RWPE2 (cell line): Measurements from ENCODE around the gene FAAP100.

ENCODE experiments used
- ATAC-seq: fragments of 200-7000 bp; cut with Tn5 transposase; 3 replicates; pipeline ENCODE4 v1.9.1; 2021; ENCODE audit warnings: low read depth
- DNase-seq: peaks from one replicate; pipeline ENCODE4 v3.0.0-alpha.2; 2020; ENCODE audit warnings: low spot score
- H3K27ac ChIP-seq: fragments of 450-650 bp; 2 replicates; pipeline ENCODE4 v1.5.1; 2017; ENCODE audit warnings: mild to moderate bottlenecking; ENCODE audit not compliant: poor library complexity, severe bottlenecking
- H3K27me3 ChIP-seq: fragments of 250-450 bp; sonication (Bioruptor Pico); 2 replicates; pipeline ENCODE4 v1.5.1; 2021; ENCODE audit warnings: mild to moderate bottlenecking, moderate library complexity; ENCODE audit not compliant: insufficient read depth, poor library complexity, severe bottlenecking
- H3K36me3 ChIP-seq: fragments of 250-450 bp; sonication (Bioruptor Pico); 2 replicates; pipeline ENCODE4 v1.5.1; 2020; ENCODE audit warnings: low read depth, mild to moderate bottlenecking, moderate library complexity
- H3K4me1 ChIP-seq: fragments of 250-450 bp; sonication (Bioruptor Pico); 2 replicates; pipeline ENCODE4 v1.5.1; 2021; ENCODE audit warnings: mild to moderate bottlenecking, moderate library complexity; ENCODE audit not compliant: insufficient read depth, poor library complexity, severe bottlenecking
- H3K4me3 ChIP-seq: fragments of 250-450 bp; sonication (Bioruptor Pico); 2 replicates; pipeline ENCODE4 v1.5.1; 2021; ENCODE audit warnings: mild to moderate bottlenecking, moderate library complexity; ENCODE audit not compliant: severe bottlenecking
- H3K9me3 ChIP-seq: fragments of 250-450 bp; sonication (Bioruptor Pico); 2 replicates; pipeline ENCODE4 v1.5.1; 2021; ENCODE audit warnings: mild to moderate bottlenecking, moderate library complexity; ENCODE audit not compliant: severe bottlenecking
- TF ChIP-seq, protein P1 (sequence below): fragments of 450-650 bp; IDR thresholded peaks from one replicate; pipeline ENCODE4 v1.5.1; 2017; ENCODE audit warnings: mild to moderate bottlenecking, moderate library complexity; ENCODE audit not compliant: poor library complexity, severe bottlenecking

FAAP100 gene, protein sequence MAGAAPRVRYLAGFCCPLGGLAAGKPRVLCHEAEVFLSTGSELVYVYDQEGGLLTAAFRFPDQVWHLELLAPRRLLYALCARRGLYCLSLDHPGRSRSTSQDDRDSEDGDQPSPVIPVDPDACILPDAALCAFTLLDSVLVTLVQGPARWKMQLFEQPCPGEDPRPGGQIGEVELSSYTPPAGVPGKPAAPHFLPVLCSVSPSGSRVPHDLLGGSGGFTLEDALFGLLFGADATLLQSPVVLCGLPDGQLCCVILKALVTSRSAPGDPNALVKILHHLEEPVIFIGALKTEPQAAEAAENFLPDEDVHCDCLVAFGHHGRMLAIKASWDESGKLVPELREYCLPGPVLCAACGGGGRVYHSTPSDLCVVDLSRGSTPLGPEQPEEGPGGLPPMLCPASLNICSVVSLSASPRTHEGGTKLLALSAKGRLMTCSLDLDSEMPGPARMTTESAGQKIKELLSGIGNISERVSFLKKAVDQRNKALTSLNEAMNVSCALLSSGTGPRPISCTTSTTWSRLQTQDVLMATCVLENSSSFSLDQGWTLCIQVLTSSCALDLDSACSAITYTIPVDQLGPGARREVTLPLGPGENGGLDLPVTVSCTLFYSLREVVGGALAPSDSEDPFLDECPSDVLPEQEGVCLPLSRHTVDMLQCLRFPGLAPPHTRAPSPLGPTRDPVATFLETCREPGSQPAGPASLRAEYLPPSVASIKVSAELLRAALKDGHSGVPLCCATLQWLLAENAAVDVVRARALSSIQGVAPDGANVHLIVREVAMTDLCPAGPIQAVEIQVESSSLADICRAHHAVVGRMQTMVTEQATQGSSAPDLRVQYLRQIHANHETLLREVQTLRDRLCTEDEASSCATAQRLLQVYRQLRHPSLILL

GRCh38 chr17:81552244-81553017, at the start of gene FAAP100:
TSS of gene FAAP100 (minus strand) at chr17:81552353. CDS start at chr17:81552330, 23 bp downstream.
- H3K27me3 ChIP-seq = no peaks in the 10 kb centered on the region
- peak; percentile 49 for ATAC-seq

GRCh38 chr17:81601525-81602120, 49.5 kb upstream of the FAAP100 start:
- no peak overlapping the region for H3K27ac ChIP-seq
- ATAC-seq = peak; percentile 92

More at GRCh38 chr17:81552244-81553017, at the start of gene FAAP100:
- Histone ChIP-seq H3K36me3 (peaks cover 34% of the 10 kb centered on the region), H3K9me3 (no peaks in the 10 kb centered on the region), H3K27ac (peak within 1 kb of the TSS; percentile 91), H3K4me1 (peaks cover 8% of the 10 kb centered on the region), H3K4me3 (peak within 1 kb of the TSS; percentile 93)
- peak; percentile 79 for DNase-seq
- TF ChIP-seq, protein P1, sequence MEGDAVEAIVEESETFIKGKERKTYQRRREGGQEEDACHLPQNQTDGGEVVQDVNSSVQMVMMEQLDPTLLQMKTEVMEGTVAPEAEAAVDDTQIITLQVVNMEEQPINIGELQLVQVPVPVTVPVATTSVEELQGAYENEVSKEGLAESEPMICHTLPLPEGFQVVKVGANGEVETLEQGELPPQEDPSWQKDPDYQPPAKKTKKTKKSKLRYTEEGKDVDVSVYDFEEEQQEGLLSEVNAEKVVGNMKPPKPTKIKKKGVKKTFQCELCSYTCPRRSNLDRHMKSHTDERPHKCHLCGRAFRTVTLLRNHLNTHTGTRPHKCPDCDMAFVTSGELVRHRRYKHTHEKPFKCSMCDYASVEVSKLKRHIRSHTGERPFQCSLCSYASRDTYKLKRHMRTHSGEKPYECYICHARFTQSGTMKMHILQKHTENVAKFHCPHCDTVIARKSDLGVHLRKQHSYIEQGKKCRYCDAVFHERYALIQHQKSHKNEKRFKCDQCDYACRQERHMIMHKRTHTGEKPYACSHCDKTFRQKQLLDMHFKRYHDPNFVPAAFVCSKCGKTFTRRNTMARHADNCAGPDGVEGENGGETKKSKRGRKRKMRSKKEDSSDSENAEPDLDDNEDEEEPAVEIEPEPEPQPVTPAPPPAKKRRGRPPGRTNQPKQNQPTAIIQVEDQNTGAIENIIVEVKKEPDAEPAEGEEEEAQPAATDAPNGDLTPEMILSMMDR = no peak

DNA sequence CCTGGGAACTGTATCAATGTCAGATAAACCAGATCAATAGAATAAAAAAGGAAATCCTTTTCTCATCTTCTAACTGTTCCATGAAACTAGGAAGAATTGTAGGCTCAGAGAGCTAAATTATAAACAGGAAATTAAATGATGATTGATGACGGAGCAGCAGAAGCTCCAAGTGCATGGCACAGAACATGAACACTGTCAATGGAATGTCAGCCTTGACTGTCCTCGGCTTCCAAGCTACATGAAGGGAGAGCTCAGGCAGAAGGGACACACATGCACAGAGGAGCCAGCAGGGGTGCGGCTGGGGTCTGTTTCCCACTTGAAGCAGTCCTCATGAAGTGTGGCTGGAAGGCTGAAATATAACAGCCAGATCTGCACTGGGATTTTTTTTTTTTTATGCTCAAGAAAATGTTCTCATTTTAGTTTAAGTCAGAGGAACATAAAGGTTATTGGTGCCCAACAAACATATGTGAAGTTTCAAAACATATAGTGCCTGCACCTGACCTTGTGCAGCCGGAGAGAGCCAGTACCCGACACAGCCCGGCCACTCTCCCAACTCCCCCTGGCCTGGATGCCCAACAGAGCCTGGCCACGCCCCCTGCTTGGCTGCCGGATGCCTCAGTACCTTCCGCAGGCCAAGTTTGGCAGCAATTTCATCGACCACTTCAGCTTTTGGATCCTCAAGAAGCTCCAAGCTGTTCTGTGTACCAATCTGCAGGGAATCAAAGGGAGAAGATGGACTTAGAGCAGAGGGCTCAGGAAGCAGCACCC, 47.8 kb upstream of the FAAP100 start:
- DNase-seq (no peak), ATAC-seq (no peak)
- peaks cover 98% of the 10 kb centered on the region for H3K36me3 ChIP-seq
- TF ChIP-seq, protein P1 = no peak
- H3K27ac ChIP-seq = no peak overlapping the region
- no peak overlapping the region for H3K4me3 ChIP-seq
- H3K4me1 ChIP-seq = no peaks in the 10 kb centered on the region
- no peaks in the 10 kb centered on the region for H3K9me3 ChIP-seq
- H3K27me3 ChIP-seq = no peaks in the 10 kb centered on the region

More at GRCh38 chr17:81601525-81602120, 49.5 kb upstream of the FAAP100 start:
- no peak overlapping the region for H3K4me3 ChIP-seq
- H3K27me3 ChIP-seq = no peaks in the 10 kb centered on the region
- no peaks in the 10 kb centered on the region for H3K4me1 ChIP-seq
- TF ChIP-seq, protein P1 = peak; percentile 92
- no peak for DNase-seq
- no peaks in the 10 kb centered on the region for H3K9me3 ChIP-seq
- H3K36me3 ChIP-seq = peaks cover 99% of the 10 kb centered on the region
